H9 (cell line): ENCODE results near the gene ZMIZ2. TPM values are rescaled to one million over a fixed set of nuclear protein-coding genes. Genes with fewer than 3 reads are reported as not detected.
A peak's percentile ranks its signal among the peaks of the same experiment; 100 is the strongest.

Source experiments
- DNase-seq: peaks from one replicate; pipeline ENCODE4 v3.0.0-alpha.2; 2017
- H2AFZ ChIP-seq: one replicate; pipeline ENCODE4 v1.6.1; 2013; ENCODE audit warnings: mild to moderate bottlenecking, low read length, control low read depth, moderate library complexity
- H2AK5ac ChIP-seq: 2 replicates; pipeline ENCODE4 v1.6.1; 2013; ENCODE audit warnings: low read length, control low read depth, mixed read lengths; ENCODE audit not compliant: insufficient read length
- H2BK120ac ChIP-seq: one replicate; pipeline ENCODE4 v1.6.1; 2013; ENCODE audit warnings: low read depth, mild to moderate bottlenecking, low read length, control low read depth, inconsistent platforms; ENCODE audit not compliant: poor library complexity, severe bottlenecking
- H2BK12ac ChIP-seq: 2 replicates; pipeline ENCODE4 v1.6.1; 2013; ENCODE audit warnings: low read length, control low read depth, mixed read lengths, low read depth; ENCODE audit not compliant: insufficient read length
- H2BK15ac ChIP-seq: 2 replicates; pipeline ENCODE4 v1.6.1; 2013; ENCODE audit warnings: low read depth, low read length, control low read depth
- H2BK20ac ChIP-seq: one replicate; pipeline ENCODE4 v1.6.1; 2013; ENCODE audit warnings: low read depth, mild to moderate bottlenecking, low read length, control low read depth, inconsistent platforms; ENCODE audit not compliant: poor library complexity, severe bottlenecking
- H2BK5ac ChIP-seq: 2 replicates; pipeline ENCODE4 v1.6.1; 2013; ENCODE audit warnings: low read length, control low read depth, mixed read lengths; ENCODE audit not compliant: insufficient read length
- H3K14ac ChIP-seq: 2 replicates; pipeline ENCODE4 v1.6.1; 2013; ENCODE audit warnings: low read length, control low read depth; ENCODE audit not compliant: insufficient read depth
- H3K18ac ChIP-seq: 2 replicates; pipeline ENCODE4 v1.6.1; 2013; ENCODE audit warnings: low read depth, mild to moderate bottlenecking, mixed read lengths, low read length, control low read depth; ENCODE audit not compliant: insufficient read length
- H3K23ac ChIP-seq: 2 replicates; pipeline ENCODE4 v1.6.1; 2013; ENCODE audit warnings: low read length, control low read depth, mixed read lengths, low read depth; ENCODE audit not compliant: insufficient read length
- H3K23me2 ChIP-seq: 2 replicates; pipeline ENCODE4 v1.6.1; 2013; ENCODE audit warnings: low read depth, mild to moderate bottlenecking, mixed read lengths, low read length, control low read depth; ENCODE audit not compliant: insufficient read length, poor library complexity, severe bottlenecking
- H3K27ac ChIP-seq: 2 replicates; pipeline ENCODE4 v1.5.1; 2013; ENCODE audit warnings: low read length, control low read depth, mixed read lengths, low read depth; ENCODE audit not compliant: insufficient read length
- H3K27me3 ChIP-seq: 2 replicates; pipeline ENCODE4 v1.6.1; 2013; ENCODE audit warnings: low read length, control low read depth, inconsistent platforms; ENCODE audit not compliant: insufficient read depth
- H3K4ac ChIP-seq: 2 replicates; pipeline ENCODE4 v1.6.1; 2013; ENCODE audit warnings: low read depth, mild to moderate bottlenecking, control low read depth, inconsistent platforms, low read length, moderate library complexity
- H3K4me1 ChIP-seq: 2 replicates; pipeline ENCODE4 v1.6.1; 2013; ENCODE audit warnings: low read length, control low read depth, inconsistent platforms; ENCODE audit not compliant: insufficient read depth
- H3K4me2 ChIP-seq: 2 replicates; pipeline ENCODE4 v1.6.1; 2013; ENCODE audit warnings: low read length, control low read depth, mixed read lengths; ENCODE audit not compliant: insufficient read length, insufficient read depth
- H3K56ac ChIP-seq: 2 replicates; pipeline ENCODE4 v1.6.1; 2013; ENCODE audit warnings: low read depth, mild to moderate bottlenecking, mixed read lengths, low read length, control low read depth; ENCODE audit not compliant: insufficient read length
- H3K79me1 ChIP-seq: 2 replicates; pipeline ENCODE4 v1.6.1; 2013; ENCODE audit warnings: low read depth, mild to moderate bottlenecking, moderate library complexity, low read length, control low read depth, inconsistent platforms; ENCODE audit not compliant: insufficient read depth, poor library complexity, severe bottlenecking
- H3K79me2 ChIP-seq: 2 replicates; pipeline ENCODE4 v1.6.1; 2013; ENCODE audit warnings: low read length, control low read depth, inconsistent platforms; ENCODE audit not compliant: insufficient read depth
- H3K9ac ChIP-seq: 2 replicates; pipeline ENCODE4 v1.6.1; 2013; ENCODE audit warnings: low read length, control low read depth, mixed read lengths; ENCODE audit not compliant: insufficient read length; ENCODE audit errors: extremely low read depth
- H3K9me3 ChIP-seq: one replicate; pipeline ENCODE4 v1.6.1; 2013; ENCODE audit warnings: low read depth, low read length, inconsistent platforms; ENCODE audit not compliant: control insufficient read depth
- H3T11ph ChIP-seq: one replicate; pipeline ENCODE4 v1.6.1; 2013; ENCODE audit warnings: mild to moderate bottlenecking, low read length, control low read depth, inconsistent platforms
- H4K20me1 ChIP-seq: one replicate; pipeline ENCODE4 v1.6.1; 2013; ENCODE audit not compliant: control insufficient read depth, insufficient read length, insufficient read depth
- H4K5ac ChIP-seq: 2 replicates; pipeline ENCODE4 v1.6.1; 2013; ENCODE audit warnings: low read depth, mild to moderate bottlenecking, mixed read lengths, low read length, control low read depth; ENCODE audit not compliant: insufficient read length
- H4K8ac ChIP-seq: replicated peaks from 2 replicates; pipeline ENCODE4 v1.6.1; 2013; ENCODE audit warnings: low read length, control low read depth, mixed read lengths, low read depth; ENCODE audit not compliant: insufficient read length
- H4K91ac ChIP-seq: 2 replicates; pipeline ENCODE4 v1.6.1; 2013; ENCODE audit warnings: low read depth, mild to moderate bottlenecking, moderate library complexity, mixed read lengths, low read length, control low read depth; ENCODE audit not compliant: insufficient read length
- H3K27ac Mint-ChIP-seq, 3 experiments: 2 replicates in 2 of 3; 3 replicates in 1 of 3; pipeline ENCODE4 v1.8.0; 2020 to 2021; ENCODE audit warnings: mixed read lengths in 3 of 3, mild to moderate bottlenecking in 1 of 3, moderate library complexity in 1 of 3
- H3K27me3 Mint-ChIP-seq: 2 replicates; pipeline ENCODE4 v1.8.0; 2021; ENCODE audit warnings: low read depth, mild to moderate bottlenecking, moderate library complexity, mixed read lengths
- H3K36me3 Mint-ChIP-seq, 3 experiments: 2 replicates in 2 of 3; 3 replicates in 1 of 3; pipeline ENCODE4 v1.8.0; 2020 to 2021; ENCODE audit warnings: low read depth in 3 of 3, mixed read lengths in 3 of 3; ENCODE audit not compliant: insufficient read depth in 1 of 3
- H3K4me1 Mint-ChIP-seq, 2 experiments: 2 replicates each; pipeline ENCODE4 v1.8.0; 2020; ENCODE audit warnings: mixed read lengths in 2 of 2
- H3K4me3 Mint-ChIP-seq, 2 experiments: 2 replicates in 1 of 2; 3 replicates in 1 of 2; pipeline ENCODE4 v1.8.0; 2020 to 2021; ENCODE audit warnings: mild to moderate bottlenecking in 2 of 2, mixed read lengths in 2 of 2, moderate library complexity in 1 of 2
- H3K9me3 Mint-ChIP-seq, 2 experiments: 2 replicates in 1 of 2; 3 replicates in 1 of 2; pipeline ENCODE4 v1.8.0; 2020; ENCODE audit warnings: mild to moderate bottlenecking in 2 of 2, mixed read lengths in 2 of 2, moderate library complexity in 1 of 2
- CTCF ChIP-seq: fragments of 200-600 bp; sonication (generic); conservative IDR thresholded peaks from 3 replicates; pipeline ENCODE4 v1.8.0; 2021; ENCODE audit warnings: antibody characterized with exemption, mild to moderate bottlenecking
- WGBS: extraction: QIAGEN DNeasy Blood & Tissue Kit; methylation state at CpG from one replicate; pipeline ENCODE4 v1.1.7; 2013; ENCODE audit warnings: missing lambda C conversion rate, low lambda C conversion rate, mixed read lengths; ENCODE audit not compliant: insufficient read length; ENCODE audit errors: extremely low coverage; 5-methylcytosine and 5-hydroxymethylcytosine counted together
- total RNA-seq: library from RNA; stranded (reverse); gene quantifications from 2 replicates; pipeline ENCODE4 v1.2.1, GENCODE V29; 2021

The ZMIZ2 gene
- total RNA-seq, 1 experiment from 2014 or later = 72.9 TPM

- Mint-ChIP-seq H3K27me3 (no peaks in the 10 kb centered on the region), H3K4me1 (peaks cover 24 to 25% of the 10 kb centered on the region in 2 experiments), H3K36me3 (peaks cover 12 to 19% (median 15%) of the 10 kb centered on the region in 3 experiments; a peak in 6 of 7 replicates), H3K9me3 (no peaks in the 10 kb centered on the region), H3K4me3 (peak overlapping the region; percentile 74 to 88), H3K27ac (no peak overlapping the region; a peak in 1 of 7 replicates)
- WGBS = no CpG with 5 or more reads among the region's 3 CpGs
- H3K9me3 ChIP-seq = no peaks in the 10 kb centered on the region
- no peak overlapping the region for H3K9ac ChIP-seq
- peaks cover 4% of the 10 kb centered on the region; the same call in 1 of the 2 replicates for H3K4me1 ChIP-seq
- H2AK5ac ChIP-seq = no peak overlapping the region
- H2BK120ac ChIP-seq = no peak overlapping the region
- H3K27ac ChIP-seq = no peak overlapping the region
- no peak overlapping the region for H2BK15ac ChIP-seq
- no peak overlapping the region for H4K91ac ChIP-seq
- no peak overlapping the region for H3K14ac ChIP-seq
- H3K23me2 ChIP-seq = peaks cover 8% of the 10 kb centered on the region
- no peak overlapping the region for H2BK20ac ChIP-seq
- H4K8ac ChIP-seq = no peak overlapping the region
- H4K5ac ChIP-seq = no peak overlapping the region
- no peak overlapping the region for H2AFZ ChIP-seq
- no peak overlapping the region for H3K56ac ChIP-seq
- H3K79me1 ChIP-seq = peaks cover 6% of the 10 kb centered on the region
- H4K20me1 ChIP-seq = no peaks in the 10 kb centered on the region
- H3K27me3 ChIP-seq = no peaks in the 10 kb centered on the region
- DNase-seq = no peak
- H3T11ph ChIP-seq = no peak overlapping the region
- H3K18ac ChIP-seq = no peak overlapping the region
- H3K4me2 ChIP-seq = no peak overlapping the region
- no peak overlapping the region for H3K23ac ChIP-seq
- H3K4ac ChIP-seq = no peak overlapping the region
- no peak for TF ChIP-seq CTCF
- no peak overlapping the region for H2BK5ac ChIP-seq
- H2BK12ac ChIP-seq = no peak overlapping the region
- peaks cover 2% of the 10 kb centered on the region; the same call in 1 of the 2 replicates for H3K79me2 ChIP-seq
Observed at GRCh38 chr7:44750424-44750823, 1.8 kb downstream of the ZMIZ2 start.
